ENCODE data around the gene PPM1B. TPM values are rescaled to one million over a fixed set of nuclear protein-coding genes. Genes with fewer than 3 reads are reported as not detected.
"Not testable (repeated sequence)": the region's sequence is repeated elsewhere in the genome, so short reads cannot be mapped to it uniquely, and the experiment has no call there.

PPM1B gene
- total RNA-seq, 2 experiments from 2014 or later, result 87.3 to 89.6 TPM

DNA sequence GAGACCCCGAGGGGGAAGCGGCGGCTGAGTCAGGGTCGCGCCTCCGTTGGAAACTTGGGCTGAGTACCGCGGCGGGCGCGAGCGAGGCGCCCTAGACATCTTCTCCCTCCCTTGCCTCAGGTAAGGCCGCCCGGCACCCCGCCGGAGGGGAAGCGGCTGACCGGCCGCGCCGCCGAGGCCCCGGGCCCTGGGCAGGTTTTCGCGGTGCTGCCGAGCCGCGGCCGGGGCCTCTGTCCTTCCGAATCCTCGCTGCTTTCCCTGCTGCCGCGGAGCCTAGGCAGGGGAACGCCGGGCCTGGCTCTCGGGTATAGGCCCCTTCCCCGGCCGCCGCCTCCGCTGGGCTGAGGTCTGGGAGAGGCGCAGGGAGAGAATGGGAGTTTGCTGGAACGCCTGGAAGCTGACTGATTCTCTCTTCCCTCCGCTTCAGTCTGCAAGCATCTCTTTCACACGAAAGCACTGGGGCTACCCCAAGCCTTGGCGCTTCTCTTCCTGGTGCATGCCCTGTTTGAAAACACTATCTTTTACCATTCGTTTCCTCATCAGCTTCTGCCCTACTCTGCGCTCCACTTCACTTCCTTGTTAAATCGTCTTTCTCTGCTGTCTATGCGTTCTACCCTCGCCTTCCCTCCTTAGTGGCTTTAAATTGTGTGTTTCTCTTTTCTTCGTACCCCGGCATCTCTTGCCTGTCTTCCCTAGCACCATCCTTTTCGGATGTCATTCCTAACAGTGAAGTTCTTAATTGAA, 652 bp downstream of the PPM1B start:
- Histone ChIP-seq H3K27ac (ENCODE audit: low read depth in 1 of 2, low read length in 2 of 2) (peak overlapping the region; percentile 87 to 93), H3K36me3 (ENCODE audit: insufficient read depth, low read length) (no peaks in the 10 kb centered on the region), H3K27me3 (ENCODE audit: control insufficient read depth in 1 of 2, insufficient read depth in 2 of 2, low read length in 2 of 2) (no peaks in the 10 kb centered on the region), H3K9me3 (ENCODE audit: control insufficient read depth in 1 of 2, insufficient read depth in 1 of 2, low read length in 2 of 2) (peaks cover 0 to 1% of the 10 kb centered on the region in 2 experiments), H3K4me1 (ENCODE audit: insufficient read depth, low read length) (peaks cover 23% of the 10 kb centered on the region), H3K4me3 (ENCODE audit: low read length) (peak overlapping the region; percentile 93)
- TF ChIP-seq, protein P1, sequence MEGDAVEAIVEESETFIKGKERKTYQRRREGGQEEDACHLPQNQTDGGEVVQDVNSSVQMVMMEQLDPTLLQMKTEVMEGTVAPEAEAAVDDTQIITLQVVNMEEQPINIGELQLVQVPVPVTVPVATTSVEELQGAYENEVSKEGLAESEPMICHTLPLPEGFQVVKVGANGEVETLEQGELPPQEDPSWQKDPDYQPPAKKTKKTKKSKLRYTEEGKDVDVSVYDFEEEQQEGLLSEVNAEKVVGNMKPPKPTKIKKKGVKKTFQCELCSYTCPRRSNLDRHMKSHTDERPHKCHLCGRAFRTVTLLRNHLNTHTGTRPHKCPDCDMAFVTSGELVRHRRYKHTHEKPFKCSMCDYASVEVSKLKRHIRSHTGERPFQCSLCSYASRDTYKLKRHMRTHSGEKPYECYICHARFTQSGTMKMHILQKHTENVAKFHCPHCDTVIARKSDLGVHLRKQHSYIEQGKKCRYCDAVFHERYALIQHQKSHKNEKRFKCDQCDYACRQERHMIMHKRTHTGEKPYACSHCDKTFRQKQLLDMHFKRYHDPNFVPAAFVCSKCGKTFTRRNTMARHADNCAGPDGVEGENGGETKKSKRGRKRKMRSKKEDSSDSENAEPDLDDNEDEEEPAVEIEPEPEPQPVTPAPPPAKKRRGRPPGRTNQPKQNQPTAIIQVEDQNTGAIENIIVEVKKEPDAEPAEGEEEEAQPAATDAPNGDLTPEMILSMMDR (IDR thresholded peaks at IDR 0.05), result no peak
- peak overlapping the region; percentile 99 for H3K4me3 Mint-ChIP-seq
- ChIA-PET POLR2A (interaction anchor here (1.0 to 5.6 kb wide), 10 partner anchors 10 to 1359 kb away, joined by 3 to 111 read pairs (median 6); partner anchors contain the start of genes CAMKMT, LRPPRC and PREPL), CTCF (no interaction called here)
- H3K36me3 Mint-ChIP-seq (ENCODE audit: low read depth), result peaks cover 28% of the 10 kb centered on the region
- intact Hi-C loops (cut with DNase I, micrococcal nuclease), result loop anchor here (1.0 to 5.0 kb wide), 9 partner anchors 13 to 193 kb away; partner anchors contain the start of genes CAMKMT (in 1 of the 2), LRPPRC (in 1 of the 2) and PREPL (in 1 of the 2)
- DNase-seq, result peak; percentile 22 to 79 (median 40)
- no peaks in the 10 kb centered on the region for H3K9me3 Mint-ChIP-seq
- H3K4me1 Mint-ChIP-seq (ENCODE audit: low read depth), result peaks cover 45% of the 10 kb centered on the region
- H3K27ac Mint-ChIP-seq, result peak overlapping the region; percentile 99
- no peaks in the 10 kb centered on the region for H3K27me3 Mint-ChIP-seq
- no peak for ATAC-seq (ENCODE audit: poor library complexity)

DNA sequence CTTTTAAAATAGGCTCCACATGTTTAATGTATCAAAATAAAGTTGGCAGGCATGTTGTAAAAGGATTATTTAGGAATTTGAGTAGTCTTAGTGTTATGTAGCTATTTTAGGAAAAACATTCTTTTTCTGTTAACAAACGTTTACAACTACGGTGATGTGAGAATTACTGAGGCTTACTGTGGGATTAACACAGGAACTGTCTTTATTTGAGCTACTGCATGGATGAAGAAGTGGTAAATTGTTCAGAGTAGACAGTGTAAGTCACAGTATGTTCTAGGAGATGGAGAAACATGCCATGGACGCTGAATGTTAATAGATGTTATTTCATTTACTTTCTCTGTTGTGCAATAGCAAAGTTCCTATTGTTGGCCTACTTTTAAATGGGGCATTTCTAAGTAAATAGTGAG, 1.6 kb downstream of the PPM1B start:
- Histone ChIP-seq H3K9me3 (ENCODE audit: control insufficient read depth in 1 of 2, insufficient read depth in 1 of 2, low read length in 2 of 2) (no peaks in the 10 kb centered on the region), H3K4me1 (ENCODE audit: insufficient read depth, low read length) (peaks cover 30% of the 10 kb centered on the region), H3K4me3 (ENCODE audit: low read length) (peak overlapping the region; percentile 93), H3K27me3 (ENCODE audit: control insufficient read depth in 1 of 2, insufficient read depth in 2 of 2, low read length in 2 of 2) (no peaks in the 10 kb centered on the region), H3K36me3 (ENCODE audit: insufficient read depth, low read length) (peaks cover 3% of the 10 kb centered on the region), H3K27ac (ENCODE audit: low read depth in 1 of 2, low read length in 2 of 2) (no peak overlapping the region)
- Mint-ChIP-seq H3K9me3 (no peaks in the 10 kb centered on the region), H3K4me3 (peak overlapping the region; percentile 96), H3K36me3 (ENCODE audit: low read depth) (peaks cover 35% of the 10 kb centered on the region), H3K27me3 (no peaks in the 10 kb centered on the region), H3K27ac (no peak overlapping the region), H3K4me1 (ENCODE audit: low read depth) (peaks cover 55% of the 10 kb centered on the region)
- ChIA-PET POLR2A (interaction anchor here (0.6 to 5.6 kb wide), 6 partner anchors 9 to 191 kb away, joined by 3 to 111 read pairs (median 5); partner anchors contain the start of genes CAMKMT and PREPL), CTCF (no interaction called here)
- TF ChIP-seq, protein P1 (IDR thresholded peaks at IDR 0.05), result no peak
- no peak for ATAC-seq (ENCODE audit: poor library complexity)
- intact Hi-C loops (cut with DNase I, micrococcal nuclease), result loop anchor here in 1 of 2 experiments (5.0 kb wide), 3 partner anchors 37 to 173 kb away; partner anchors contain the start of gene LRPPRC
- peak in 1 of 14 experiments; percentile 11 for DNase-seq

DNA sequence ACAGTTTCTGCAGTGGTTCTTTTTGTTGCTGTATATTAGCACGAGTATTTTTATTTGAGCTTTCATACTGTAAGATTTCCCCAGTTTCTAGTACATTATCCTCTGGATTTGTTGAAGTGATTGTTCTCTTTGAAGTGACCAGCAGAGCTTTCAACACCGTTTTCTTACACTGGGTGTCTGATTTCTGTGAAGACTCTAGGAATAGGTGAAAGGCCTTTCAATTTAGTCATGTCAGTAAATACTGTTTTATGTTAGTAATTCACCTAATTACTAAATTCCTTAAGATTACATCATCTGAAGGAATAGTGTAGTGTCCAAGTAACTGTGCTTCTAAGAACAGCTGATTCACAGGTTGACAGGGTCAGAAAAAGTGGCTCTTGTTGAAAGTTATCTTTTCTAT, 2.3 kb downstream of the PPM1B start:
- peaks cover 37% of the 10 kb centered on the region for H3K4me1 ChIP-seq (ENCODE audit: insufficient read depth, low read length)
- Mint-ChIP-seq H3K36me3 (ENCODE audit: low read depth) (peaks cover 40% of the 10 kb centered on the region), H3K27ac (peak overlapping the region; percentile 50), H3K4me3 (peak overlapping the region; percentile 96), H3K9me3 (no peaks in the 10 kb centered on the region), H3K27me3 (no peaks in the 10 kb centered on the region), H3K4me1 (ENCODE audit: low read depth) (peaks cover 62% of the 10 kb centered on the region)
- no peaks in the 10 kb centered on the region for H3K9me3 ChIP-seq (ENCODE audit: control insufficient read depth in 1 of 2, insufficient read depth in 1 of 2, low read length in 2 of 2)
- DNase-seq (no peak), ATAC-seq (ENCODE audit: poor library complexity) (no peak)
- H3K27me3 ChIP-seq (ENCODE audit: control insufficient read depth in 1 of 2, insufficient read depth in 2 of 2, low read length in 2 of 2), result no peaks in the 10 kb centered on the region
- intact Hi-C loops (cut with DNase I, micrococcal nuclease), result loop anchor here in 1 of 2 experiments (5.0 kb wide), 3 partner anchors 36 to 174 kb away; partner anchors contain the start of gene LRPPRC
- H3K27ac ChIP-seq (ENCODE audit: low read depth in 1 of 2, low read length in 2 of 2), result no peak overlapping the region
- ChIA-PET POLR2A (interaction anchor here (0.5 to 5.6 kb wide), 4 partner anchors 12 to 191 kb away, joined by 3 to 111 read pairs (median 4); partner anchors contain the start of genes CAMKMT and PREPL), CTCF (no interaction called here)
- peaks cover 3% of the 10 kb centered on the region for H3K36me3 ChIP-seq (ENCODE audit: insufficient read depth, low read length)
- TF ChIP-seq, protein P1 (IDR thresholded peaks at IDR 0.05), result no peak
- H3K4me3 ChIP-seq (ENCODE audit: low read length), result peak overlapping the region; percentile 93

DNA sequence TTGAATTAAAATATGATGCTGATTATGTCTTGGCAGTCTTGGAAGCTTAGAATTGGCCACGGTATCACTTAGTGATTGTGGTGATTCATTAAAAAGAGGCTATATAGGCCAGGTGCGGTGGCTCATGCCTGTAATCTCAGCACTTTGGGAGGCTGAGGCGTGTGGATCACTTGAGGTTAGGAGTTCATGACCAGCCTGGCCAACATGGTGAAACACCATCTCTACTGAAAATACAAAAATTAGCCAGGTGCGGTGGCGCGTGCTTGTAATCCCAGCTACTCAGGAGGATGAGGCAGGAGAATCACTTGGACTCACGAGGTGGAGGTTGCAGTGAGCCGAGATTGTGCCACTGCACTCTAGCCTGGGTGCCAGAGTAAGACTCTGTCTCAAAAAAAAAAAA, 2.8 kb downstream of the PPM1B start:
- H3K36me3 ChIP-seq (ENCODE audit: insufficient read depth, low read length); CTCF ChIA-PET; H3K27ac ChIP-seq (ENCODE audit: low read depth in 1 of 2, low read length in 2 of 2); H3K27me3 ChIP-seq (ENCODE audit: control insufficient read depth in 1 of 2, insufficient read depth in 2 of 2, low read length in 2 of 2); H3K27ac Mint-ChIP-seq; H3K9me3 Mint-ChIP-seq; ATAC-seq (ENCODE audit: poor library complexity); H3K27me3 Mint-ChIP-seq; DNase-seq; H3K9me3 ChIP-seq (ENCODE audit: control insufficient read depth in 1 of 2, insufficient read depth in 1 of 2, low read length in 2 of 2): not testable (repeated sequence)
- peaks cover 66% of the 10 kb centered on the region for H3K4me1 Mint-ChIP-seq (ENCODE audit: low read depth)
- POLR2A ChIA-PET, result interaction anchor here (0.5 to 5.6 kb wide), 3 partner anchors 21 to 190 kb away, joined by 3 to 111 read pairs (median 4); partner anchors contain the start of genes CAMKMT and PREPL
- Histone ChIP-seq H3K4me1 (ENCODE audit: insufficient read depth, low read length) (peaks cover 38% of the 10 kb centered on the region), H3K4me3 (ENCODE audit: low read length) (peak overlapping the region; percentile 93)
- intact Hi-C loops (cut with DNase I, micrococcal nuclease), result loop anchor here in 1 of 2 experiments (5.0 kb wide), 3 partner anchors 36 to 174 kb away; partner anchors contain the start of gene LRPPRC
- peaks cover 43% of the 10 kb centered on the region for H3K36me3 Mint-ChIP-seq (ENCODE audit: low read depth)
- H3K4me3 Mint-ChIP-seq, result peak overlapping the region; percentile 96
